Skin of body (tissue), 2 donors: ENCODE data around the gene FOXL2. TPM values are rescaled to one million over a fixed set of nuclear protein-coding genes. Genes with fewer than 3 reads are reported as not detected.
A peak's percentile ranks its signal among the peaks of the same experiment; 100 is the strongest.

Source experiments
- DNase-seq: peaks from one replicate; lab custom pipeline; 2025; lab: John Stamatoyannopoulos, UW
- total RNA-seq: library from RNA; depleted of rRNA; stranded (reverse); fragments of >200 nt; gene quantifications from one replicate; pipeline ENCODE4 v1.2.3, GENCODE V29; 2014

The FOXL2 gene
- total RNA-seq, 1 donor from 2014 or later, result 0.30 TPM

GRCh38 chr3:138945709-138946662 is 951 bp downstream of the FOXL2 start:
- no peak for DNase-seq

- no peak for DNase-seq
Measured at GRCh38 chr3:138944929-138945708, 1.8 kb downstream of the FOXL2 start.

- no peak for DNase-seq
Measured at GRCh38 chr3:138944654-138944928, 2.3 kb downstream of the FOXL2 start.

GRCh38 chr3:138943724-138944653 is 2.9 kb downstream of the FOXL2 start:
- DNase-seq, result peak; percentile 19

- DNase-seq, result no peak
Measured at GRCh38 chr3:138942861-138943623, 3.9 kb downstream of the FOXL2 start.

GRCh38 chr3:138942271-138942670 is 4.7 kb downstream of the FOXL2 start:
- no peak for DNase-seq

GRCh38 chr3:138941259-138941885 is 5.6 kb downstream of the FOXL2 start:
- DNase-seq, result no peak

- no peak for DNase-seq
Measured at GRCh38 chr3:138940446-138940845, 6.5 kb downstream of the FOXL2 start.

- DNase-seq, result no peak
Measured at GRCh38 chr3:138939561-138940241, 7.2 kb downstream of the FOXL2 start.

GRCh38 chr3:138938877-138939560 is 7.9 kb downstream of the FOXL2 start:
- no peak for DNase-seq

- DNase-seq, result no peak
Measured at GRCh38 chr3:138938056-138938876, 8.7 kb downstream of the FOXL2 start.

- no peak for DNase-seq
Measured at GRCh38 chr3:138937690-138938055, 9.3 kb downstream of the FOXL2 start.

- no peak for DNase-seq
Measured at GRCh38 chr3:138936741-138937689, 9.9 kb downstream of the FOXL2 start.

- DNase-seq, result peak; percentile 17
Measured at GRCh38 chr3:138935863-138936740, 10.8 kb downstream of the FOXL2 start.

- DNase-seq, result no peak
Measured at GRCh38 chr3:138935505-138935862, 11.5 kb downstream of the FOXL2 start.
